ENCODE measurements around the gene FRMD3. TPM values are rescaled to one million over a fixed set of nuclear protein-coding genes. Genes with fewer than 3 reads are reported as not detected.

The FRMD3 gene
- total and polyA plus RNA-seq, 4 donors = 0.16 to 0.75 (median 0.48) TPM

GRCh38 chr9:83245979-83246659 is 292.1 kb downstream of the FRMD3 start:
- no peaks in the 10 kb centered on the region for H3K27me3 ChIP-seq (ENCODE audit: control insufficient read depth in 4 of 4, insufficient read depth in 4 of 4, low read length in 3 of 4)
- no peak for TF ChIP-seq YY1 (IDR thresholded peaks at IDR 0.05)
- no peak for TF ChIP-seq FOXA1 (IDR thresholded peaks at IDR 0.05)
- TF ChIP-seq MAX (IDR thresholded peaks at IDR 0.05) = no peak
- no peak for TF ChIP-seq RXRA (IDR thresholded peaks at IDR 0.05)
- TF ChIP-seq TAF1 (conservative IDR thresholded peaks at IDR 0.05) = no peak
- TF ChIP-seq JUND (IDR thresholded peaks at IDR 0.05) = no peak
- no peak for TF ChIP-seq EGR1 (IDR thresholded peaks at IDR 0.05; ENCODE audit: low read depth in 2 of 2)
- no peak for TF ChIP-seq FOXA2 (IDR thresholded peaks at IDR 0.05)
- no peak for TF ChIP-seq GABPA (IDR thresholded peaks at IDR 0.05 in 1 of 2, conservative IDR thresholded peaks at IDR 0.05 in 1 of 2)
- no peak for TF ChIP-seq HNF4A (conservative IDR thresholded peaks at IDR 0.05)
- TF ChIP-seq ATF3 (IDR thresholded peaks at IDR 0.05) = no peak
- TF ChIP-seq HNF4G (IDR thresholded peaks at IDR 0.05) = no peak
- TF ChIP-seq REST (IDR thresholded peaks at IDR 0.05) = no peak
- no peak for TF ChIP-seq ZBTB33 (IDR thresholded peaks at IDR 0.05)
- no peak for TF ChIP-seq SP1 (IDR thresholded peaks at IDR 0.05)
- TF ChIP-seq RAD21 (IDR thresholded peaks at IDR 0.05) = no peak
- no peak for TF ChIP-seq NR2F2 (IDR thresholded peaks at IDR 0.05)
- TF ChIP-seq CTCF (IDR thresholded peaks at IDR 0.05; ENCODE audit: low read depth, low read length, missing input control) = no peak
- WGBS = 91% methylated on average over 5 of the region's 5 CpGs

More at GRCh38 chr9:83245979-83246659, 292.1 kb downstream of the FRMD3 start:
- no peak for DNase-seq (ENCODE audit: low spot score)
- H3K4me3 ChIP-seq (ENCODE audit: low read depth in 1 of 3, low read length in 3 of 3) = no peak overlapping the region
- no peak overlapping the region for H3K9ac ChIP-seq (ENCODE audit: low read depth in 1 of 2, low read length in 2 of 2)
- H3K9me3 ChIP-seq (ENCODE audit: control insufficient read depth in 4 of 4, low read length in 3 of 4) = no peaks in the 10 kb centered on the region
- no peaks in the 10 kb centered on the region for H3K36me3 ChIP-seq (ENCODE audit: control insufficient read depth in 4 of 4, insufficient read depth in 3 of 4, low read depth in 1 of 4, low read length in 3 of 4)
- H3K27ac ChIP-seq (ENCODE audit: low read depth in 1 of 2, low read length in 2 of 2) = no peak overlapping the region
- no peaks in the 10 kb centered on the region for H3K4me1 ChIP-seq (ENCODE audit: control insufficient read depth in 4 of 4, insufficient read depth in 4 of 4, low read length in 3 of 4)
